Measurements from ENCODE around the gene EIF3F. TPM values are rescaled to one million over a fixed set of nuclear protein-coding genes. Genes with fewer than 3 reads are reported as not detected.

The EIF3F gene, protein sequence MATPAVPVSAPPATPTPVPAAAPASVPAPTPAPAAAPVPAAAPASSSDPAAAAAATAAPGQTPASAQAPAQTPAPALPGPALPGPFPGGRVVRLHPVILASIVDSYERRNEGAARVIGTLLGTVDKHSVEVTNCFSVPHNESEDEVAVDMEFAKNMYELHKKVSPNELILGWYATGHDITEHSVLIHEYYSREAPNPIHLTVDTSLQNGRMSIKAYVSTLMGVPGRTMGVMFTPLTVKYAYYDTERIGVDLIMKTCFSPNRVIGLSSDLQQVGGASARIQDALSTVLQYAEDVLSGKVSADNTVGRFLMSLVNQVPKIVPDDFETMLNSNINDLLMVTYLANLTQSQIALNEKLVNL
- 331 TPM for total RNA-seq
- 100 to 1,000 TPM; 393 to 507 (median 480) TPM for polyA plus RNA-seq

DNA sequence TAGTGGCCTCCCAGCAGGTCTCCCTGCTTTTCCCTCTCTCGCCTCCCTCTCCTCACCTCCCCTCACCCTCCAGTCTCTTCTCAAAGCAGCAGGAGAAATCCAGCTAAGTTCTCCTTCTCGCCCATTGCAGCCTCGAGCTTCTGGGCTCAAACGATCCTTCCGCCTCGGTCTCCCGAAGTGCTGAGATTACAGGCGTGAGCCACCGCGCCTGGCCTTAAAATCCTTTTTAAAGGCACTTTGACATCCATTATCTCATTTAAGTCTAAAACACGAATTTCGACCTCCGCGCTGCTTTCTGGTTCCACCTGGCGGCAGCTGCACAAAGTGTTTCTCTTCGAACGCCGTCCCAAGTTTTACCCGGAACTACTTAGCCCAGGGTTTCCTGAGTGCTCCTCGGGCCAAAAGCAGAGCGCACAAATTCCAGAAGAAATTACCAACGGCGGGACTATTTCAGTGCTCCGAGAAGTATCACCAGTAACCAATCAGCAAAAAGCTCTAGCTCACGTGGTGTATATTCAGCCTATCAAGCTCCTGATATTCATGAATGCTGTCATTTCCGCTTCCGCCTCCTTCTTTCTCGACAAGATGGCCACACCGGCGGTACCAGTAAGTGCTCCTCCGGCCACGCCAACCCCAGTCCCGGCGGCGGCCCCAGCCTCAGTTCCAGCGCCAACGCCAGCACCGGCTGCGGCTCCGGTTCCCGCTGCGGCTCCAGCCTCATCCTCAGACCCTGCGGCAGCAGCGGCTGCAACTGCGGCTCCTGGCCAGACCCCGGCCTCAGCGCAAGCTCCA lies at the start of gene EIF3F:
EIF3F (plus strand) TSS at position 570 of the 792 bp plus-strand sequence; CDS start at position 586, 16 bp downstream.
- Histone ChIP-seq H3K4me1 (ENCODE audit: control insufficient read depth, insufficient read depth, low read length, poor library complexity, severe bottlenecking) (peaks cover 25% of the 10 kb centered on the region), H3K9me3 (ENCODE audit: control insufficient read depth in 2 of 2, low read length in 2 of 2) (no peaks in the 10 kb centered on the region), H3K36me3 (ENCODE audit: control insufficient read depth, insufficient read depth, low read length) (peaks cover 16% of the 10 kb centered on the region), H3K27me3 (ENCODE audit: control insufficient read depth, insufficient read depth, low read length) (no peaks in the 10 kb centered on the region), H3K4me3 (ENCODE audit: low read depth, low read length) (peak within 1 kb of the TSS; percentile 98), H3K27ac (ENCODE audit: insufficient read depth, low read length, poor library complexity, severe bottlenecking) (peak within 1 kb of the TSS; percentile 75)
- Mint-ChIP-seq H3K4me1 (peaks cover 21 to 55% (median 41%) of the 10 kb centered on the region in 4 donors), H3K27ac (peak within 1 kb of the TSS; percentile 94 to 100 (median 97)), H3K4me3 (peak within 1 kb of the TSS; percentile 77 to 98 (median 94)), H3K36me3 (peaks cover 10% of the 10 kb centered on the region), H3K27me3 (peaks cover 10% of the 10 kb centered on the region), H3K9me3 (no peaks in the 10 kb centered on the region)
- DNase-seq (peak; percentile 89 to 99 (median 96)), ATAC-seq (ENCODE audit: low read depth in 2 of 2) (peak; percentile 97 to 98)

DNA sequence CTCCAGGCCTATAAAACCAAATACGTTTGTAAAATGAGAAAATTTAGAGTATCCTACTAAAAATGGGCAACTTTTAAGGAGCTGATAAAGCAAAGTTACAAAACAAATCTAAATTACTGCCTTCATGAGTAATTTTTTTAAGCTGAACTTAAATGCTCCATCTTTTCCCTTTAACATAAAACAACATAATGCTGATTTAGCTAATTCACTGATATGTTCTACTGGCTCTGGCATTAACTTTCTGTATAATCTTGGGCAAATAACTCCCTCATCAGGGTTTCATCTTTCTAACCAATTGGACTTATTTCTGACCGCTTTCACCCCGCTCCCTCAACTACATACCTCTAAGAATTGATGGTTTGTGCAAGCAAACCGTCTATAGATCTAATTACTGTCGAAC lies 46.0 kb upstream of the EIF3F start:
- Mint-ChIP-seq H3K4me3 (no peak overlapping the region), H3K36me3 (no peaks in the 10 kb centered on the region), H3K4me1 (no peaks in the 10 kb centered on the region), H3K27ac (no peak overlapping the region), H3K27me3 (no peaks in the 10 kb centered on the region), H3K9me3 (peaks cover 4 to 23% (median 9%) of the 10 kb centered on the region in 7 donors)
- Histone ChIP-seq H3K4me3 (ENCODE audit: low read depth, low read length) (no peak overlapping the region), H3K9me3 (ENCODE audit: control insufficient read depth in 2 of 2, low read length in 2 of 2) (peaks cover 16 to 19% of the 10 kb centered on the region in 2 experiments), H3K27ac (ENCODE audit: insufficient read depth, low read length, poor library complexity, severe bottlenecking) (no peak overlapping the region), H3K4me1 (ENCODE audit: control insufficient read depth, insufficient read depth, low read length, poor library complexity, severe bottlenecking) (no peaks in the 10 kb centered on the region), H3K36me3 (ENCODE audit: control insufficient read depth, insufficient read depth, low read length) (no peaks in the 10 kb centered on the region), H3K27me3 (ENCODE audit: control insufficient read depth, insufficient read depth, low read length) (no peaks in the 10 kb centered on the region)
- ATAC-seq (ENCODE audit: low read depth in 2 of 2) (no peak), DNase-seq (no peak)

DNA sequence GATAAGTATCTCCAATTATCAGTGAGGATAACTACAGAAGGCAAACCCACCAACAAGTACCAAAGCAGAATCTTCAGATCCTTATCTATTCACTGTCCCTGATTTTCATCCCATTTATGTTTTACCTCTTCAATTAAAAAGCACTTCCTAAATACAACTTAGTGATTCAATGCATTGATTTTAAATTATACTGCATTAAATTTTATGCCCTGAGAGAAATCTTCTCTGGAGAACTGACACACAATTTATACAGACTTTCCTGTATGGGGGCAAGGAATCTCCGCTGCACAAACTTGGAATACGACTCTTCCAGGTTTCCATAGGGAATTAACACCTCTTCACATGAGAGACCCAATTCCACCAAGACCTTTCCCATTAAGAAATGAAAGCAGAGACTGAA lies 45.5 kb upstream of the EIF3F start, which contains the start of gene OR10A3:
OR10A3 (minus strand) TSS at position 101 of the 400 bp plus-strand sequence. CDS start 2,188 bp downstream, outside the sequence.
- Histone ChIP-seq H3K27me3 (ENCODE audit: control insufficient read depth, insufficient read depth, low read length) (no peaks in the 10 kb centered on the region), H3K4me3 (ENCODE audit: low read depth, low read length) (no peak within 1 kb of the TSS), H3K27ac (ENCODE audit: insufficient read depth, low read length, poor library complexity, severe bottlenecking) (no peak within 1 kb of the TSS), H3K9me3 (ENCODE audit: control insufficient read depth in 2 of 2, low read length in 2 of 2) (peaks cover 16 to 19% of the 10 kb centered on the region in 2 experiments), H3K4me1 (ENCODE audit: control insufficient read depth, insufficient read depth, low read length, poor library complexity, severe bottlenecking) (no peaks in the 10 kb centered on the region), H3K36me3 (ENCODE audit: control insufficient read depth, insufficient read depth, low read length) (no peaks in the 10 kb centered on the region)
- DNase-seq, result no peak
- no peak within 1 kb of the TSS for H3K27ac Mint-ChIP-seq
- no peaks in the 10 kb centered on the region for H3K36me3 Mint-ChIP-seq
- H3K9me3 Mint-ChIP-seq, result peaks cover 4 to 23% (median 9%) of the 10 kb centered on the region in 7 donors
- H3K4me1 Mint-ChIP-seq, result no peaks in the 10 kb centered on the region
- H3K27me3 Mint-ChIP-seq, result no peaks in the 10 kb centered on the region
- no peak within 1 kb of the TSS for H3K4me3 Mint-ChIP-seq
- no peak for ATAC-seq (ENCODE audit: low read depth in 2 of 2)

DNA sequence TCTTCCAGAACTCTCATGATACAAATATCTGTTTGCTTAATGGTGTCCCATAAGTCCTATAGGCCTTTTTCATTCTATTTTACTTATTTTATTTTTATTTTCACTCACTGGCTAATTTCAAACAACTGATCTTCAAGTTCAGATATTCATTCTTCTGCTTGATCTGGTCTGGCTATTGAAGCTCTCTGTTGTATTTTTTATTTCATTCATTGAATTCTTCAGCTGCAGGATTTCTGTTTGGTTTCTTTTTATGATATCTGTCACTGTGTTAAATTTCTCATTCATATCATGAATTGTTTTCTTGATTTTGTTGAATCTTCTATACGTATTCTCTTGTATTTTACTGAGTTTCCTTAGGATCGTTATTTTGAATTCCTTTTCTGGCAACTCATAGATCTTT lies 43.0 kb upstream of the EIF3F start:
- Histone ChIP-seq H3K4me1 (ENCODE audit: control insufficient read depth, insufficient read depth, low read length, poor library complexity, severe bottlenecking) (no peaks in the 10 kb centered on the region), H3K4me3 (ENCODE audit: low read depth, low read length) (no peak overlapping the region), H3K27ac (ENCODE audit: insufficient read depth, low read length, poor library complexity, severe bottlenecking) (no peak overlapping the region), H3K27me3 (ENCODE audit: control insufficient read depth, insufficient read depth, low read length) (peaks cover 5% of the 10 kb centered on the region), H3K9me3 (ENCODE audit: control insufficient read depth in 2 of 2, low read length in 2 of 2) (peaks cover 16 to 19% of the 10 kb centered on the region in 2 experiments), H3K36me3 (ENCODE audit: control insufficient read depth, insufficient read depth, low read length) (no peaks in the 10 kb centered on the region)
- Mint-ChIP-seq H3K4me1 (no peaks in the 10 kb centered on the region), H3K36me3 (no peaks in the 10 kb centered on the region), H3K4me3 (no peak overlapping the region), H3K9me3 (peaks cover 4 to 20% (median 9%) of the 10 kb centered on the region in 7 donors), H3K27ac (no peak overlapping the region), H3K27me3 (peaks cover 10% of the 10 kb centered on the region)
- no peak for DNase-seq
- no peak for ATAC-seq (ENCODE audit: low read depth in 2 of 2)

DNA sequence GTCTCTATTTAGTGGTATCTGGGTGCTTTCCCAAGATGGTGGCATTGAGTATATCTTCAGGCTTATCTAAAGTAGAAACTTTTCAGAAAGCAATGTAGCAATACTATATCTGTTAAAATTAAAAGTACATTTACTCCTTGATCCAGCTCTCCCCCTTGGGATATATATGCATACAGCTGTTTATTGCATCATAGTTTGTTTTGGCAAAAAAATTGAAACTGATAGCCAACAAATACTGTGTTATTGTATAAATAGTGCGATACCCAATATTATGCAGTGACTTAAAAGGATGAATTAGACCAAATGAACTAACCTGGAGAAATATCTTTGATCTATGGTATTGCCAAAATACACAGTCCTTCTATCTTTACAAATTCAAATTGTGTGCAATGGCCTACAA lies 37.2 kb upstream of the EIF3F start:
- peaks cover 9% of the 10 kb centered on the region for H3K27me3 ChIP-seq (ENCODE audit: control insufficient read depth, insufficient read depth, low read length)
- peaks cover 0 to 1% of the 10 kb centered on the region in 2 experiments for H3K9me3 ChIP-seq (ENCODE audit: control insufficient read depth in 2 of 2, low read length in 2 of 2)
- peaks cover 0 to 1% (median 0%) of the 10 kb centered on the region in 7 donors for H3K9me3 Mint-ChIP-seq
- H3K4me3 ChIP-seq (ENCODE audit: low read depth, low read length), result no peak overlapping the region
- H3K4me3 Mint-ChIP-seq, result no peak overlapping the region
- H3K36me3 Mint-ChIP-seq, result no peaks in the 10 kb centered on the region
- H3K4me1 Mint-ChIP-seq, result no peaks in the 10 kb centered on the region
- ATAC-seq (ENCODE audit: low read depth in 2 of 2) (no peak), DNase-seq (no peak)
- no peak overlapping the region for H3K27ac Mint-ChIP-seq
- H3K27me3 Mint-ChIP-seq, result peaks cover 17% of the 10 kb centered on the region
- H3K4me1 ChIP-seq (ENCODE audit: control insufficient read depth, insufficient read depth, low read length, poor library complexity, severe bottlenecking), result no peaks in the 10 kb centered on the region
- no peaks in the 10 kb centered on the region for H3K36me3 ChIP-seq (ENCODE audit: control insufficient read depth, insufficient read depth, low read length)
- H3K27ac ChIP-seq (ENCODE audit: insufficient read depth, low read length, poor library complexity, severe bottlenecking), result no peak overlapping the region

DNA sequence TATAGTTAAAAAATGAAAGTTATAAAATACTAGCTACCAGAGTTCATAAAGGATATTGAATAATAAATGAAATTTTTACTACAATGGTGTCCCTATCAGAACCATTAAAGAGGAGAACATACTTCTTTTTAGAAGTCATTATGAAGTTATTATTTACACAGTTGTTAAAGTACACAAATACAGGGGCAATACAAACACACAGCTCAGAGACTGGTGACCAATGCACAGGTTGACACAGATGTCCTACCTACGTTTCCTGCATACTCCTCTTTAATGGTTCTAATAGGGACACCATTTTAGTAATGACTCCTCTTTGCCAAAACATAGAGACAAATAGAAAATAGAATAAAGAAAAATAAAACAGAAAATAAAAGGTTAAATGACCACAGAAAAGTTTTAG lies 31.9 kb upstream of the EIF3F start:
- H3K36me3 ChIP-seq (ENCODE audit: control insufficient read depth, insufficient read depth, low read length), result no peaks in the 10 kb centered on the region
- ATAC-seq (ENCODE audit: low read depth in 2 of 2) (no peak), DNase-seq (no peak)
- Mint-ChIP-seq H3K4me3 (no peak overlapping the region), H3K27me3 (peaks cover 20% of the 10 kb centered on the region), H3K4me1 (no peaks in the 10 kb centered on the region), H3K36me3 (no peaks in the 10 kb centered on the region), H3K9me3 (no peaks in the 10 kb centered on the region), H3K27ac (no peak overlapping the region)
- H3K4me3 ChIP-seq (ENCODE audit: low read depth, low read length), result no peak overlapping the region
- H3K27me3 ChIP-seq (ENCODE audit: control insufficient read depth, insufficient read depth, low read length), result peaks cover under 1% of the 10 kb centered on the region
- no peaks in the 10 kb centered on the region for H3K4me1 ChIP-seq (ENCODE audit: control insufficient read depth, insufficient read depth, low read length, poor library complexity, severe bottlenecking)
- H3K27ac ChIP-seq (ENCODE audit: insufficient read depth, low read length, poor library complexity, severe bottlenecking), result no peak overlapping the region
- no peaks in the 10 kb centered on the region for H3K9me3 ChIP-seq (ENCODE audit: control insufficient read depth in 2 of 2, low read length in 2 of 2)

DNA sequence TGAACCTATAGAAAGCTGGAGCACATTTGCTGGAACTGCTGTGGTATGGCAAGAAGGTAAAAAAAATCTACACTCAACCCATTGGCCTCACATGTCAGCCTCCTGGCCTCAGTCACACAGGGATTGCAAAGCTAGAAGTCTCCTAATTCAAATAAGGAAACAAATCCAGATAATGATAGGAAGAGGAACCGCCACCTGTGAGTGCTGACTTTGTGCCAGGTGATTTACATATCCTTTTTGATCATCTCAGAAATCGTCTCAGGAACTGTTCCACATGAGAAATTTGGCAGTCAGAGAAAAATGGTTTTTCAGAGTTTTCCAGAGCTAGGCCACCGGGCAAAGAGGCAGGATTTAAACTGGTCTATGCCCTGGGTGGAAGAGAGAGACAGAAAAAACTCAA lies 22.9 kb upstream of the EIF3F start:
- H3K27ac Mint-ChIP-seq, result no peak overlapping the region
- no peak overlapping the region for H3K4me3 Mint-ChIP-seq

More for the DNA sequence above, 22.9 kb upstream of the EIF3F start:
- no peaks in the 10 kb centered on the region for H3K36me3 Mint-ChIP-seq
- Histone ChIP-seq H3K27ac (ENCODE audit: insufficient read depth, low read length, poor library complexity, severe bottlenecking) (no peak overlapping the region), H3K27me3 (ENCODE audit: control insufficient read depth, insufficient read depth, low read length) (no peaks in the 10 kb centered on the region), H3K36me3 (ENCODE audit: control insufficient read depth, insufficient read depth, low read length) (no peaks in the 10 kb centered on the region), H3K4me3 (ENCODE audit: low read depth, low read length) (no peak overlapping the region), H3K9me3 (ENCODE audit: control insufficient read depth in 2 of 2, low read length in 2 of 2) (no peaks in the 10 kb centered on the region), H3K4me1 (ENCODE audit: control insufficient read depth, insufficient read depth, low read length, poor library complexity, severe bottlenecking) (no peaks in the 10 kb centered on the region)
- ATAC-seq (ENCODE audit: low read depth in 2 of 2) (no peak), DNase-seq (no peak)
- H3K9me3 Mint-ChIP-seq, result no peaks in the 10 kb centered on the region
- no peaks in the 10 kb centered on the region for H3K4me1 Mint-ChIP-seq
- peaks cover 15% of the 10 kb centered on the region for H3K27me3 Mint-ChIP-seq

All from CD4-positive, CD25-positive, alpha-beta regulatory T cell (primary cell).